ENCODE data around the gene UBXN7.
A peak's percentile ranks its signal among the peaks of the same experiment; 100 is the strongest.
"Not testable (repeated sequence)": the region's sequence is repeated elsewhere in the genome, so short reads cannot be mapped to it uniquely, and the experiment has no call there.

The UBXN7 gene

GRCh38 chr3:196432137-196432879 is at the start of gene UBXN7:
UBXN7 (minus strand) TSS chr3:196432427; CDS start chr3:196432399, 28 bp downstream.
- DNase-seq: peak; percentile 99

- DNase-seq: no peak
These were observed 45.5 kb upstream of the UBXN7 start for GRCh38 chr3:196477678-196478077.

GRCh38 chr3:196472286-196472685 is 40.1 kb upstream of the UBXN7 start:
- no peak for DNase-seq

- no peak for DNase-seq
These were observed 39.3 kb upstream of the UBXN7 start for GRCh38 chr3:196471551-196471950.

- not testable (repeated sequence) for DNase-seq
These were observed 38.0 kb upstream of the UBXN7 start for GRCh38 chr3:196470182-196470581.

GRCh38 chr3:196463804-196464203 is 31.6 kb upstream of the UBXN7 start:
- no peak for DNase-seq

GRCh38 chr3:196463478-196463756 is 31.2 kb upstream of the UBXN7 start:
- DNase-seq: no peak

DNA sequence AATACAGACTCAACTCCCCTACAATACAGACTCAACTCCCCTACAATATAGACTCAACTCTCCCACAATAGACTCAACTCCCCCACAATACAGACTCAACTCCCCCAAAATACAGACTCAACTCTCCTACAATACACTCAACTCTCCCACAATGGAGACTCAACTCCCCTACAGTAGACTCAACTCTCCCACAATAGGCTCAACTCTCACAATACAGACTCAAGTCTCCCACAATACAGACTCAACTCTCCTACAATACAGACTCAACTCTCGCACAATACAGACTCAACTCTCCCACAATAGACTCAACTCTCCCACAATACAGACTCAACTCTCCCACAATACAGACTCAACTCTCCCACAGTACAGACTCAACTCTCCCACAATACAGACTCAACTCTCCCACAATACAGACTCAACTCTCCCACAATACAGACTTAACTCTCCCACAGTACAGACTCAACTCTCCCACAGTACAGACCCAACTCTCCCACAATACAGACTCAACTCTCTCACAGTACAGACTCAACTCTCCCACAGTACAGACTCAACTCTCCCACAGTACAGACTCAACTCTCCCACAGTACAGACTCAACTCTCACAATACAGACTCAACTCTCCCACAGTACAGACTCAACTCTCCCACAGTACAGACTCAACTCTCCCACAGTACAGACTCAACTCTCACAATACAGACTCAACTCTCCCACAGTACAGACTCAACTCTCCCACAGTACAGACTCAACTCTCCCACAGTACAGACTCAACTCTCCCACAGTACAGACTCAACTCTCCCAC is 30.7 kb upstream of the UBXN7 start:
- DNase-seq: not testable (repeated sequence)

GRCh38 chr3:196458063-196458462 is 25.8 kb upstream of the UBXN7 start:
- DNase-seq: no peak

DNA sequence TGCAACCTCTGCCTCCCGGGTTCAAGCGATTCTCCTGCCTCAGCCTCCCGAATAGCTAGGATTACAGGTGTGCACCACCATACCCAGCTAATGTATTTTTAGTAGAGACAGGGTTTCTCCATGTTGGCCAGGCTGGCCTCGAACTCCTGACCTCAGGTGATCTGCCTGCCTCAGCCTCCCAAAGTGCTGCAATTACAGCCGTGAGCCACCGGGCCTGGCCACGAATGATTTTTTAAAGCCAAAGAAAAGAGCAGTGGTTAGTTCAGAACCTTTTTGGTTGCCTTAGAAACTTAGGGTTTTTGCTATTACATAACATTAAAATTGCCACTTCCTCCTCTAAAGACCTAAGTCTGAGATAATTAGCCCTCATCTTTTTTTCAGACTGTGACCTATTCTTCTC is 25.2 kb upstream of the UBXN7 start:
- DNase-seq: not testable (repeated sequence)

DNA sequence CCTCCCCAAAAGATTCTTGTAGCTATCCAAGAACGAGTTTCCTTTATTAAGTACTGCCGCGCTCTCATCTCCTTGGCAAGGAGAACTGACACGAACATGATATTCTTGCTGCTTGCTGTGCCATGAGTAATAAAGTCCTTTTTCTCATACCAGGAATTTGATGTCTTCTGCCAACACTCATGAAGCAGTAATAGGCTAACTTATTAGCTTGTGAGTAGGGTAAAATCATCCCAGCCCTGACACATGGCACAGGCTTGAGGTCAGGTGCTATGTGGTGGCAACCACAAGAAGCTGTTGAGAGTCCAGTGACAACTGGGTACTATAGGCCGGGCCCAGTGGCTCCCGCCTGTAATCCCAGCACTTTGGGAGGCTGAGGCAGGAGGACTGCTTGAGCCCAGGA is 22.7 kb upstream of the UBXN7 start:
- DNase-seq: no peak

- not testable (repeated sequence) for DNase-seq
These were observed 13.2 kb upstream of the UBXN7 start for GRCh38 chr3:196445391-196445790.

- no peak for DNase-seq
These were observed 12.3 kb upstream of the UBXN7 start for GRCh38 chr3:196444500-196444894.

DNA sequence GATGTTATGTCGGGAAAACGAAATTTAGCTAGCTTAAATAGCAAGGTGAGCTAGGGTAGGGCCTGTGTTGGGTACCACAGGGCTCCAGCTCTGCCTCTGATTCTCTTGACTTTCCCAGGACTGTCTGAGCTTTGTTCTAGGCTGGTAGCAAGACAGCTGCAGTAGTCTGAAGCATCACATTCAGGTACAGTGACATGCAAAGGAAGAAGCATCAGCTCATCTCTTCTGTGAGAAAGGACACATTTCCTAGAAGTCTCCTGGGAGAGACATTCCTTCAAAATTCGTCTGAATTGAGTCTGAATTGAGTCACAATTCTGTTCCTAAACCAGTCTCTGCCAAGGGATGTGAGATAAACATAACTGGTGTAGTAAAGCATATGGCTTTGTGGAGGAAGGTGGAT is 8.5 kb upstream of the UBXN7 start:
- DNase-seq: no peak

DNA sequence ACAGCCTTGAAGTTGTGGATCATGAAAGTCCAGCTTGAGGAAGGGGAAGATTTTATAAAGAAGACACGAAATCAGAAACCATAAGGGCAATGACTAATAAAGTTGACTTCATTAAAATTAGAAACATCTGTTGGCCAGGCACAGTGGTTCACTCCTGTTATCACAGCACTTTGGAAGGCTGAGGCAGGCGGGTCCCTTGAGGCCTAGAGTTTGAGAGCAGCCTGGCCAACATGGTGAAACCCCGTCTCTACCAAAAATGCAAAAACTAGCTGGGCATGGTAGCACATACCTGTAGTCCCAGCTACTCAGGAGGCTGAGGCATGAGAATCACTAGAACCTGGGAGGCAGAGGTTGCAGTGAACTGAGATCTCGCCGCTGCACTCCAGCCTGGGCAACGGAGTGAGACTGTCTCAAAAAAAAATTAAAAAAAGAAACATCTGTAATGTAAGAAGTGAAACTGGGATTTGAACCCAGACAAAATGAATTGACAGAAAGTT is 7.9 kb upstream of the UBXN7 start:
- no peak for DNase-seq

DNA sequence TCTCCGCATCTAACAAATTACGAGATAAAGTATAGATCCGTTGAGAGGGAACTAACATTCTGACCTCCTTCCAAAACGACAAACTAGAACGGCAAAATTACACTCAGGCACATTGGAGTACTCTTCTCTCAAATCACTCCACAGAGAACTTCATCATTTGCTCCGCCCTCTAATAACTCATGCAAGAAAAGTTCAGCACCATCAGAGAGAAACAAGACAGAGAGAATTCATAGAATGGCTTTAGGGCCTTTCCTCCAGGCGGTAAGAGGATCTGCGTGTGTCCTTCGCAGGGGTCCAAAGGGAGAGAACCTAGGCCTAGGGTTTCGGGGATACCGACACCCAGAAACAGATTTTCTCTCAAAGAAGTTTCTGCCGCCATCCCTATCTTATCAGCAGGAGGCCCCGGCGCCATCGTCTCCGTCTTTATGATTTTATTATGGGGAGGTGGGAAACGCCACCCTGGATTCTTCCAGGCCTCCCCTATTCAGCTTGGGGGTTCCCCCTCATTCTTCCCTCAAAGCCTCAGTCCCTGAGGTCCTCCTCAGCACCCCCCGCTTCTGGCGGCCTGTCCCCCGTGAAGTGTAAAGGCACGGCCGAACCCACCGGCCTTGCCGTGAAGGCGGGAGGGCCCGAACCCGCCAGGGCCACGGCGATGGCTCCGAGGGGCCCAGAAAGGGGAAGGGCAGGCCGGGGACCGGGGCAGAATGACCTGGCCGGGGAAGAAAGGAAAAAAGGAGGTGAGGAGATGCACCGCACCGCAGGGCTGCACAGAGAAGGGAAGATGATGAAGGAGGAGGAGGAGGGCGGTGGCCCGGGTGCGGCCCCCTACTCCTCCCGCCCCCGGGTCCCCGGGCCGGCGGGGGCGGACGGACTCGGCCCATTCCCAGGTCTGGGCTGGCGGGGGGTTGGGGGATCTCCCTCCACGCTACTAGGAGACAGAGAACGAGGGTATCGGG is 768 bp downstream of the UBXN7 start:
- peak; percentile 73 for DNase-seq

DNA sequence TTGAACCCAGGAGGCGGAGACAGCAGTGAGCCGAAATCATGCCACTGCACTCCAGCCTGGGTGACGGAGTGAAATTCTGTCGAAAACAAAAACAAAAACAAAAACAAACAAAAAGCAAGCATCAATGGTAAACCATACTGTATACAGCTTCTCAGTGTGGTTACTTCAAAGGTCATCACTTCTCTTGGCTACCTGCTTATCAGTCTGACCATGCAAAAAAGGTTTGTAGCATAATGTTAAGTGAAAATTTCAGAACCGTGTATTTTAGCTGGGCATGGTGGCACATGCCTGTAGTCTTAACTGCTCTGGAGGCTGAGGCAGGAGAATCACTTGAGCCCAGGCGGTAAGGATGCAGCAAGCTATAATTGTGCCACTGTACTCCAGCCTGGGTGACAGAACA is 4.2 kb downstream of the UBXN7 start:
- DNase-seq: peak; percentile 24

GRCh38 chr3:196424421-196424820 is 7.8 kb downstream of the UBXN7 start:
- not testable (repeated sequence) for DNase-seq

DNA sequence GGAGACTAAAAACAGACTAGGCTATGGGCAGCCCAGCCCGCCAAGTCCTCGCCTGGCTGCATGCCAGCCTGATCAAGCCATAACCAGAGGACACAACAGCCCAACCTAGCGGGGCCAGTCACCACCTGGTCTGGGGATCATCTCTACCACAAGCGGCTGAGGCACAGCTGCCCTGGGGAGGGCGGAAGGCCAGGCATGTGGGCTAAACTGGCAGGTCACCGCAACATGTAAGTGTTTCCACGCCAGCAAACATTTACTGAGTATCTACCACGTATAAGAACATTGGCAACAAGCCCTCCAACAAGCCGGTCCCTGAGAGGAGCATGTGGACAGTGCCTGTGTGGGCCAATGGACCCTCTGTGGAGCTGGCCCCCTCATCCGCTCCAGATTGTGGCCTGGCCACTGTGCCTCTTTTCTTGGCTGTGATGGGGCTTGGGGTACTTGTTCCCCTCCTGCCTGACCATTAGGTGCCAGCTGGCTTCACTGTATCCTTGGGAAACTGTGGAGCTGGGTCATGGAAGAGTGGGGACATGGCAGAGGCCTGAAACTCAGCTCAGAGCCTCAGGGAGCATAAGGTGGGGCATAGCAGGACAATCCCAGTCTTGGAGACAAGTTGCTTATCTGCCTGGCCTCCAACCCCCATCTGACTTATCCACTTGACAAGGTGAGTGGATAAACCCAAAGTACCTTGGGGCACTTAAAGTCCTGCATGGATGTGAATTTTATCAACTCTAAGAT is 9.0 kb downstream of the UBXN7 start:
- no peak for DNase-seq

DNA sequence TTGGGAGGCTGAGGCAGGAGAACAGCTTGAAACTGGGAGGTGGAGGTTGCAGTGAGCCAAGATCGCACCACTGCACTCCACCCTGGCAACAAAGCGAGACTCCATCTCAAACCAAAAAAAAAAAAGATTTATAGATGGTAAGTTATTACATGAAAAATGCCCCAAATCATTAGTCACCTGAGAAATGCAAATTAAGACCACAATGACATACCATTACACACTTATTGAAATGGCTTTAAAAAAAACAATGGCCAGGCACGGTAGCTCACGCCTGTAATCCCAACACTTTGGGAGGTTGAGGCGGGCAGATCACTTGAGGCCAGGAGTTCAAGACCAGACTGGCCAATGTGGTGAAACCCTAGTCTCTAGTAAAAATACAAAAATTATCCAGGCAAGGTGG is 10.6 kb downstream of the UBXN7 start:
- DNase-seq: not testable (repeated sequence)

GRCh38 chr3:196419386-196419785 is 12.8 kb downstream of the UBXN7 start:
- DNase-seq: no peak

GRCh38 chr3:196418601-196419000 is 13.6 kb downstream of the UBXN7 start:
- no peak for DNase-seq
